HG02798 (cell line): ENCODE measurements around the gene ACSBG1.

Source experiments
- ATAC-seq: cut with Tn5 transposase; IDR thresholded peaks from one replicate; pipeline ENCODE4 v1.9.1; 2021; ENCODE audit warnings: mild to moderate bottlenecking; ENCODE audit not compliant: unreplicated experiment, poor library complexity

Gene ACSBG1

GRCh38 chr15:78142332-78142731 is 92.0 kb downstream of the ACSBG1 start:
- ATAC-seq, result no peak

GRCh38 chr15:78140292-78140691 is 94.1 kb downstream of the ACSBG1 start:
- ATAC-seq, result no peak

- no peak for ATAC-seq
These were observed 94.8 kb downstream of the ACSBG1 start for GRCh38 chr15:78139578-78139977.

GRCh38 chr15:78133801-78134200 is 100.6 kb downstream of the ACSBG1 start:
- no peak for ATAC-seq

GRCh38 chr15:78131295-78132061 is 102.9 kb downstream of the ACSBG1 start, which contains the start of gene CIB2:
CIB2 (minus strand) TSS chr15:78131445; CDS start chr15:78131215, 230 bp downstream.
- ATAC-seq, result peak; percentile 85

GRCh38 chr15:78130466-78131294 is 103.7 kb downstream of the ACSBG1 start:
- peak; percentile 30 for ATAC-seq

GRCh38 chr15:78129751-78130287 is 104.5 kb downstream of the ACSBG1 start:
- ATAC-seq, result no peak

GRCh38 chr15:78129077-78129750 is 105.2 kb downstream of the ACSBG1 start:
- no peak for ATAC-seq

GRCh38 chr15:78127882-78128281 is 106.5 kb downstream of the ACSBG1 start:
- no peak for ATAC-seq

GRCh38 chr15:78125267-78125666 is 109.1 kb downstream of the ACSBG1 start:
- ATAC-seq, result no peak

- ATAC-seq, result no peak
These were observed 113.8 kb downstream of the ACSBG1 start for GRCh38 chr15:78120523-78120922.
